Measurements from ENCODE around the gene ANO9. TPM values are rescaled to one million over a fixed set of nuclear protein-coding genes. Genes with fewer than 3 reads are reported as not detected.
"Not testable (repeated sequence)": the region's sequence is repeated elsewhere in the genome, so short reads cannot be mapped to it uniquely, and the experiment has no call there.

The ANO9 gene
- total and polyA plus RNA-seq, 8 donors, result 4.0 to 28.0 (median 8.0) TPM

- peak in 1 of 4 donors; percentile 81 for DNase-seq
Observed at GRCh38 chr11:403761-404431, 37.9 kb downstream of the ANO9 start.

GRCh38 chr11:403021-403760, 38.6 kb downstream of the ANO9 start:
- intact Hi-C loops (cut with DNase I), result no loop called here
- TF ChIP-seq, protein P1, sequence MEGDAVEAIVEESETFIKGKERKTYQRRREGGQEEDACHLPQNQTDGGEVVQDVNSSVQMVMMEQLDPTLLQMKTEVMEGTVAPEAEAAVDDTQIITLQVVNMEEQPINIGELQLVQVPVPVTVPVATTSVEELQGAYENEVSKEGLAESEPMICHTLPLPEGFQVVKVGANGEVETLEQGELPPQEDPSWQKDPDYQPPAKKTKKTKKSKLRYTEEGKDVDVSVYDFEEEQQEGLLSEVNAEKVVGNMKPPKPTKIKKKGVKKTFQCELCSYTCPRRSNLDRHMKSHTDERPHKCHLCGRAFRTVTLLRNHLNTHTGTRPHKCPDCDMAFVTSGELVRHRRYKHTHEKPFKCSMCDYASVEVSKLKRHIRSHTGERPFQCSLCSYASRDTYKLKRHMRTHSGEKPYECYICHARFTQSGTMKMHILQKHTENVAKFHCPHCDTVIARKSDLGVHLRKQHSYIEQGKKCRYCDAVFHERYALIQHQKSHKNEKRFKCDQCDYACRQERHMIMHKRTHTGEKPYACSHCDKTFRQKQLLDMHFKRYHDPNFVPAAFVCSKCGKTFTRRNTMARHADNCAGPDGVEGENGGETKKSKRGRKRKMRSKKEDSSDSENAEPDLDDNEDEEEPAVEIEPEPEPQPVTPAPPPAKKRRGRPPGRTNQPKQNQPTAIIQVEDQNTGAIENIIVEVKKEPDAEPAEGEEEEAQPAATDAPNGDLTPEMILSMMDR (IDR thresholded peaks at IDR 0.05), result no peak
- H3K27ac ChIP-seq, result no peak overlapping the region
- H3K4me3 ChIP-seq, result no peak overlapping the region
- DNase-seq (no peak), ATAC-seq (no peak)
- H3K36me3 ChIP-seq, result peaks cover 0 to 17% of the 10 kb centered on the region in 2 donors
- peaks cover 7 to 21% of the 10 kb centered on the region in 2 donors for H3K4me1 ChIP-seq
- H3K9me3 ChIP-seq, result peaks cover 0 to 5% of the 10 kb centered on the region in 2 donors
- H3K27me3 ChIP-seq, result no peaks in the 10 kb centered on the region

More at GRCh38 chr11:403761-404431, 37.9 kb downstream of the ANO9 start:
- no peak overlapping the region for H3K4me3 ChIP-seq
- H3K27ac ChIP-seq, result no peak overlapping the region
- H3K27me3 ChIP-seq, result no peaks in the 10 kb centered on the region
- H3K9me3 ChIP-seq, result peaks cover 0 to 5% of the 10 kb centered on the region in 2 donors
- peaks cover 0 to 17% of the 10 kb centered on the region in 2 donors for H3K36me3 ChIP-seq
- peaks cover 7 to 21% of the 10 kb centered on the region in 2 donors for H3K4me1 ChIP-seq
- intact Hi-C loops (cut with DNase I), result no loop called here
- ATAC-seq, result no peak
- TF ChIP-seq, protein P1 (IDR thresholded peaks at IDR 0.05), result no peak

DNA sequence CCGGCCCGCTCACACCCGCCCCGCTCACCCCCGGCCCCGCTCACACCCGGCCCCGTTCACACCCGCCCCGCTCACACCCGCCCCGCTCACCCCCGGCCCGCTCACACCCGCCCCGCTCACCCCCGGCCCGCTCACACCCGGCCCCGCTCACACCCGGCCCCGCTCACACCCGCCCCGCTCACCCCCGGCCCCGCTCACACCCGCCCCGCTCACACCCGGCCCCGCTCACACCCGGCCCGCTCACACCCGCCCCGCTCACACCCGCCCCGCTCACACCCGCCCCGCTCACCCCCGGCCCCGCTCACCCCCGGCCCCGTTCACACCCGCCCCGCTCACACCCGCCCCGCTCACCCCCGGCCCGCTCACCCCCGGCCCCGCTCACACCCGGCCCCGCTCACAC, 40.6 kb downstream of the ANO9 start:
- Histone ChIP-seq H3K36me3 (peaks cover 0 to 17% of the 10 kb centered on the region in 2 donors), H3K4me1 (peaks cover under 1 to 14% of the 10 kb centered on the region in 2 donors)
- H3K9me3 ChIP-seq; H3K27me3 ChIP-seq; ATAC-seq; DNase-seq; H3K27ac ChIP-seq; H3K4me3 ChIP-seq; intact Hi-C loops (cut with DNase I): not testable (repeated sequence)

DNA sequence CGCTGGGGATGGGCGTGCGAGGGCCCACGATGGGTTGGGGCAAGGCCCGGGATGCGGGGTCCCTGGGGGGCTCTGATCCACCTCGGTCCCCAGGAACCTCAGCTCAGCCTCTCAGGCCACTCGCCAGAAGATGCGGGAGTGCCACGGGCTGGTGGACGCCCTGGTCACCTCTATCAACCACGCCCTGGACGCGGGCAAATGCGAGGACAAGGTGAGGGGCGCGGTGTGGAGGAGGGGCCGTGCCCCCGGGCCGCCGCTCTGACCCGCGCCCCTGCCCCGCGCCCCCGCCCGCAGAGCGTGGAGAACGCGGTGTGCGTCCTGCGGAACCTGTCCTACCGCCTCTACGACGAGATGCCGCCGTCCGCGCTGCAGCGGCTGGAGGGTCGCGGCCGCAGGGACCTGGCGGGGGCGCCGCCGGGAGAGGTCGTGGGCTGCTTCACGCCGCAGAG, 41.5 kb downstream of the ANO9 start:
- no peak overlapping the region for H3K27ac ChIP-seq
- TF ChIP-seq, protein P1 (IDR thresholded peaks at IDR 0.05), result no peak
- ATAC-seq (no peak), DNase-seq (peak in 1 of 4 donors; percentile 71)
- no peak overlapping the region for H3K4me3 ChIP-seq
- intact Hi-C loops (cut with DNase I), result no loop called here
- peaks cover 0 to 13% of the 10 kb centered on the region in 2 donors for H3K4me1 ChIP-seq
- peaks cover 0 to 17% of the 10 kb centered on the region in 2 donors for H3K36me3 ChIP-seq
- peaks cover 0 to 5% of the 10 kb centered on the region in 2 donors for H3K9me3 ChIP-seq
- peaks cover 0 to 13% of the 10 kb centered on the region in 2 donors for H3K27me3 ChIP-seq

- TF ChIP-seq, protein P1 (IDR thresholded peaks at IDR 0.05), result no peak
- DNase-seq (peak in 1 of 4 donors; percentile 23), ATAC-seq (no peak)
- Histone ChIP-seq H3K27ac (no peak overlapping the region), H3K4me3 (no peak overlapping the region), H3K36me3 (peaks cover 0 to 17% of the 10 kb centered on the region in 2 donors), H3K9me3 (peaks cover 0 to 5% of the 10 kb centered on the region in 2 donors), H3K4me1 (peaks cover 0 to 13% of the 10 kb centered on the region in 2 donors), H3K27me3 (peaks cover 0 to 13% of the 10 kb centered on the region in 2 donors)
- intact Hi-C loops (cut with DNase I), result no loop called here
Observed at GRCh38 chr11:399731-400211, 42.0 kb downstream of the ANO9 start.

All from left lung (tissue), 10 donors.